ENCODE data around the gene PFKL. TPM values are rescaled to one million over a fixed set of nuclear protein-coding genes. Genes with fewer than 3 reads are reported as not detected.
A peak's percentile ranks its signal among the peaks of the same experiment; 100 is the strongest.
"Not testable (repeated sequence)": the region's sequence is repeated elsewhere in the genome, so short reads cannot be mapped to it uniquely, and the experiment has no call there.

The PFKL gene
- total RNA-seq, 5 donors from 2014 or later (not counting 1 experiment from before 2014, with no cell fraction given): 125 to 200 (median 162) TPM

GRCh38 chr21:44337941-44338895 is 38.4 kb downstream of the PFKL start:
- H3K9me3 ChIP-seq: no peaks in the 10 kb centered on the region
- H3K27me3 ChIP-seq (replicated peaks in 1 of 2; ENCODE audit: control insufficient read depth in 2 of 2, extremely low read depth in 1 of 2, insufficient read depth in 2 of 2, low read length in 1 of 2): no peaks in the 10 kb centered on the region
- H3K9me3 Mint-ChIP-seq: no peaks in the 10 kb centered on the region
- ChIA-PET POLR2A (interaction anchor here in 1 of 2 donors (0.6 kb wide), 1 partner anchor 535 kb away, joined by 3 read pairs; the partner anchor contains the start of gene PTTG1IP), CTCF (interaction anchor here in 1 of 2 donors (0.9 kb wide), 1 partner anchor 40 kb away, joined by 3 read pairs; no protein-coding TSS in a partner anchor)
- WGBS (ENCODE audit: insufficient coverage): 48% methylated on average over 14 of the region's 47 CpGs
- peak in 2 of 4 experiments; percentile 4 to 17 for ATAC-seq (replicated peaks in 1 of 4)
- peak overlapping the region; percentile 6 to 7 for H3K4me3 ChIP-seq (ENCODE audit: control insufficient read depth in 1 of 2, extremely low read depth in 1 of 2, low read length in 1 of 2)
- peaks cover 5% of the 10 kb centered on the region for H3K36me3 Mint-ChIP-seq
- H3K27me3 Mint-ChIP-seq: no peaks in the 10 kb centered on the region
- H3K36me3 ChIP-seq (ENCODE audit: control insufficient read depth in 2 of 2, extremely low read depth in 1 of 2, insufficient read depth in 1 of 2, low read length in 1 of 2): peaks cover 0 to 15% of the 10 kb centered on the region in 2 donors
- DNase-seq: peak in 13 of 35 experiments; percentile 2 to 60 (median 33)
- H3K4me1 Mint-ChIP-seq: peaks cover 22 to 26% (median 25%) of the 10 kb centered on the region in 3 donors
- H3K27ac ChIP-seq (ENCODE audit: low read length): peak overlapping the region; percentile 56
- peak overlapping the region; percentile 83 to 89 for H3K27ac Mint-ChIP-seq
- H3K4me3 Mint-ChIP-seq: peak overlapping the region; percentile 45 to 72 (median 65)
- H3K4me1 ChIP-seq (ENCODE audit: control insufficient read depth in 1 of 2, extremely low read depth in 1 of 2, insufficient read depth in 2 of 2, low read length in 2 of 2): peaks cover 7 to 22% of the 10 kb centered on the region in 2 experiments

- WGBS (ENCODE audit: insufficient coverage): under 1% methylated on average over 63 of the region's 90 CpGs
These were observed 39.4 kb downstream of the PFKL start, which contains the start of gene CFAP410 for GRCh38 chr21:44338971-44339910. CFAP410 (minus strand) TSS chr21:44339390; CDS start chr21:44339194, 196 bp downstream.

GRCh38 chr21:44341726-44342458 is 42.0 kb downstream of the PFKL start:
- H3K27me3 ChIP-seq (replicated peaks in 1 of 2; ENCODE audit: control insufficient read depth in 2 of 2, extremely low read depth in 1 of 2, insufficient read depth in 2 of 2, low read length in 1 of 2); H3K9me3 Mint-ChIP-seq; H3K4me3 ChIP-seq (ENCODE audit: control insufficient read depth in 1 of 2, extremely low read depth in 1 of 2, low read length in 1 of 2); H3K36me3 ChIP-seq (ENCODE audit: control insufficient read depth in 2 of 2, extremely low read depth in 1 of 2, insufficient read depth in 1 of 2, low read length in 1 of 2); H3K4me3 Mint-ChIP-seq; DNase-seq; ATAC-seq (replicated peaks in 1 of 4); H3K27me3 Mint-ChIP-seq; H3K27ac Mint-ChIP-seq; H3K36me3 Mint-ChIP-seq; H3K27ac ChIP-seq (ENCODE audit: low read length); POLR2A ChIA-PET; CTCF ChIA-PET; H3K9me3 ChIP-seq: not testable (repeated sequence)
- H3K4me1 Mint-ChIP-seq: peaks cover 18 to 26% (median 25%) of the 10 kb centered on the region in 3 donors
- H3K4me1 ChIP-seq (ENCODE audit: control insufficient read depth in 1 of 2, extremely low read depth in 1 of 2, insufficient read depth in 2 of 2, low read length in 2 of 2): peaks cover 7 to 16% of the 10 kb centered on the region in 2 experiments
- 94% methylated on average over 9 of the region's 12 CpGs for WGBS (ENCODE audit: insufficient coverage)

More at GRCh38 chr21:44338971-44339910, 39.4 kb downstream of the PFKL start, which contains the start of gene CFAP410:
- Histone ChIP-seq H3K4me3 (ENCODE audit: control insufficient read depth in 1 of 2, extremely low read depth in 1 of 2, low read length in 1 of 2) (peak within 1 kb of the TSS; percentile 73 to 81), H3K4me1 (ENCODE audit: control insufficient read depth in 1 of 2, extremely low read depth in 1 of 2, insufficient read depth in 2 of 2, low read length in 2 of 2) (peaks cover 7 to 19% of the 10 kb centered on the region in 2 experiments), H3K9me3 (no peaks in the 10 kb centered on the region), H3K27me3 (replicated peaks in 1 of 2; ENCODE audit: control insufficient read depth in 2 of 2, extremely low read depth in 1 of 2, insufficient read depth in 2 of 2, low read length in 1 of 2) (peaks cover 0 to under 1% of the 10 kb centered on the region in 2 experiments), H3K36me3 (ENCODE audit: control insufficient read depth in 2 of 2, extremely low read depth in 1 of 2, insufficient read depth in 1 of 2, low read length in 1 of 2) (peaks cover 0 to 12% of the 10 kb centered on the region in 2 donors), H3K27ac (ENCODE audit: low read length) (peak within 1 kb of the TSS; percentile 93)
- Mint-ChIP-seq H3K4me1 (peaks cover 22 to 26% (median 25%) of the 10 kb centered on the region in 3 donors), H3K4me3 (peak within 1 kb of the TSS; percentile 82 to 95 (median 89)), H3K9me3 (no peaks in the 10 kb centered on the region), H3K27me3 (no peaks in the 10 kb centered on the region), H3K36me3 (peaks cover 5% of the 10 kb centered on the region), H3K27ac (peak within 1 kb of the TSS; percentile 93 to 96)
- CTCF ChIA-PET: interaction anchor here in 1 of 2 donors (0.6 kb wide), 5 partner anchors 89 to 813 kb away, joined by 3 to 5 read pairs (median 4); no protein-coding TSS in a partner anchor
- POLR2A ChIA-PET: interaction anchor here in 1 of 2 donors (0.6 kb wide), 2 partner anchors 52 to 534 kb away, joined by 3 read pairs; partner anchors contain the start of gene PTTG1IP
- ATAC-seq (replicated peaks in 1 of 4): peak; percentile 87 to 88 (median 88)
- peak; percentile 88 to 97 (median 93) for DNase-seq

- H3K36me3 ChIP-seq (ENCODE audit: control insufficient read depth in 2 of 2, extremely low read depth in 1 of 2, insufficient read depth in 1 of 2, low read length in 1 of 2); H3K27ac ChIP-seq (ENCODE audit: low read length); H3K27me3 Mint-ChIP-seq; H3K4me3 ChIP-seq (ENCODE audit: control insufficient read depth in 1 of 2, extremely low read depth in 1 of 2, low read length in 1 of 2); ATAC-seq (replicated peaks in 1 of 4); H3K9me3 ChIP-seq; CTCF ChIA-PET; H3K36me3 Mint-ChIP-seq; H3K27ac Mint-ChIP-seq; DNase-seq; H3K9me3 Mint-ChIP-seq; H3K4me3 Mint-ChIP-seq: not testable (repeated sequence)
- Histone ChIP-seq H3K27me3 (replicated peaks in 1 of 2; ENCODE audit: control insufficient read depth in 2 of 2, extremely low read depth in 1 of 2, insufficient read depth in 2 of 2, low read length in 1 of 2) (peaks cover 0 to 10% of the 10 kb centered on the region in 2 experiments), H3K4me1 (ENCODE audit: control insufficient read depth in 1 of 2, extremely low read depth in 1 of 2, insufficient read depth in 2 of 2, low read length in 2 of 2) (peaks cover 7 to 18% of the 10 kb centered on the region in 2 experiments)
- peaks cover 17 to 20% (median 18%) of the 10 kb centered on the region in 3 donors for H3K4me1 Mint-ChIP-seq
- 88% methylated on average over 6 of the region's 8 CpGs for WGBS (ENCODE audit: insufficient coverage)
- POLR2A ChIA-PET: interaction anchor here in 1 of 2 donors (0.6 kb wide), 1 partner anchor 593 kb away, joined by 3 read pairs; no protein-coding TSS in a partner anchor
These were observed 43.1 kb downstream of the PFKL start for GRCh38 chr21:44342981-44343380.

- H3K9me3 Mint-ChIP-seq: no peaks in the 10 kb centered on the region
- H3K4me1 Mint-ChIP-seq: peaks cover 13 to 16% (median 13%) of the 10 kb centered on the region in 3 donors
- Histone ChIP-seq H3K9me3 (no peaks in the 10 kb centered on the region), H3K27ac (ENCODE audit: low read length) (no peak overlapping the region), H3K27me3 (replicated peaks in 1 of 2; ENCODE audit: control insufficient read depth in 2 of 2, extremely low read depth in 1 of 2, insufficient read depth in 2 of 2, low read length in 1 of 2) (peaks cover 0 to 27% of the 10 kb centered on the region in 2 experiments), H3K4me3 (ENCODE audit: control insufficient read depth in 1 of 2, extremely low read depth in 1 of 2, low read length in 1 of 2) (no peak overlapping the region), H3K4me1 (ENCODE audit: control insufficient read depth in 1 of 2, extremely low read depth in 1 of 2, insufficient read depth in 2 of 2, low read length in 2 of 2) (peaks cover 6 to 12% of the 10 kb centered on the region in 2 experiments), H3K36me3 (ENCODE audit: control insufficient read depth in 2 of 2, extremely low read depth in 1 of 2, insufficient read depth in 1 of 2, low read length in 1 of 2) (no peaks in the 10 kb centered on the region)
- no peak overlapping the region for H3K27ac Mint-ChIP-seq
- peaks cover 0 to 13% of the 10 kb centered on the region in 2 donors for H3K27me3 Mint-ChIP-seq
- ATAC-seq (replicated peaks in 1 of 4) (no peak), DNase-seq (no peak)
- CTCF ChIA-PET: no interaction called here
- no peak overlapping the region for H3K4me3 Mint-ChIP-seq
- no peaks in the 10 kb centered on the region for H3K36me3 Mint-ChIP-seq
- POLR2A ChIA-PET: no interaction called here
- WGBS (ENCODE audit: insufficient coverage): 69% methylated on average over 17 of the region's 17 CpGs
These were observed 44.8 kb downstream of the PFKL start for GRCh38 chr21:44344541-44345183.
